Measurements from ENCODE around the gene PTTG1IP. TPM values are rescaled to one million over a fixed set of nuclear protein-coding genes. Genes with fewer than 3 reads are reported as not detected.

Gene PTTG1IP
- total RNA-seq, 6 donors from 2014 or later, result 150 to 316 (median 247) TPM

GRCh38 chr21:44810779-44811178 is 62.7 kb downstream of the PTTG1IP start:
- peaks cover 0 to 9% (median 4%) of the 10 kb centered on the region in 4 donors for H3K4me1 ChIP-seq
- ATAC-seq (ENCODE audit: low FRiP score in 2 of 2) (no peak), DNase-seq (no peak)
- 82 to 91% methylated on average over 6 of the region's 6 CpGs for WGBS, 2 donors
- H3K9me3 ChIP-seq, result no peaks in the 10 kb centered on the region
- no peak overlapping the region for H3K4me3 ChIP-seq
- H3K27me3 ChIP-seq, result no peaks in the 10 kb centered on the region
- H3K36me3 ChIP-seq, result peaks cover 13 to 68% (median 54%) of the 10 kb centered on the region in 4 donors
- H3K27ac ChIP-seq, result no peak overlapping the region
- no peak for TF ChIP-seq POLR2AphosphoS5 (IDR thresholded peaks at IDR 0.05)
- no peak for TF ChIP-seq POLR2A (IDR thresholded peaks at IDR 0.05)
- TF ChIP-seq CTCF (IDR thresholded peaks at IDR 0.05), result no peak
- TF ChIP-seq EP300 (IDR thresholded peaks at IDR 0.05), result no peak

- Histone ChIP-seq H3K4me3 (no peak overlapping the region), H3K4me1 (peaks cover 9 to 13% (median 11%) of the 10 kb centered on the region in 4 donors), H3K27ac (no peak overlapping the region), H3K9me3 (no peaks in the 10 kb centered on the region), H3K27me3 (no peaks in the 10 kb centered on the region), H3K36me3 (peaks cover 13 to 70% (median 53%) of the 10 kb centered on the region in 4 donors)
- TF ChIP-seq EP300 (IDR thresholded peaks at IDR 0.05), result no peak
- TF ChIP-seq CTCF (IDR thresholded peaks at IDR 0.05), result no peak
- TF ChIP-seq POLR2AphosphoS5 (IDR thresholded peaks at IDR 0.05), result no peak
- TF ChIP-seq POLR2A (IDR thresholded peaks at IDR 0.05), result no peak
- ATAC-seq (ENCODE audit: low FRiP score in 2 of 2) (no peak), DNase-seq (no peak)
- WGBS, 2 donors, result 85 to 91% methylated on average over 4 of the region's 4 CpGs
Observed at GRCh38 chr21:44805859-44806258, 67.6 kb downstream of the PTTG1IP start.

GRCh38 chr21:44805226-44805625 is 68.3 kb downstream of the PTTG1IP start:
- Histone ChIP-seq H3K27me3 (no peaks in the 10 kb centered on the region), H3K27ac (no peak overlapping the region), H3K4me1 (peaks cover 15 to 19% (median 17%) of the 10 kb centered on the region in 4 donors), H3K4me3 (no peak overlapping the region), H3K9me3 (no peaks in the 10 kb centered on the region), H3K36me3 (peaks cover 11 to 63% (median 48%) of the 10 kb centered on the region in 4 donors)
- TF ChIP-seq CTCF (IDR thresholded peaks at IDR 0.05), result no peak
- no peak for TF ChIP-seq POLR2A (IDR thresholded peaks at IDR 0.05)
- TF ChIP-seq EP300 (IDR thresholded peaks at IDR 0.05), result no peak
- no peak for TF ChIP-seq POLR2AphosphoS5 (IDR thresholded peaks at IDR 0.05)
- WGBS, 2 donors, result 76 to 79% methylated on average over 4 of the region's 4 CpGs
- ATAC-seq (ENCODE audit: low FRiP score in 2 of 2) (no peak), DNase-seq (no peak)

- no peaks in the 10 kb centered on the region for H3K9me3 ChIP-seq
- no peak overlapping the region for H3K4me3 ChIP-seq
- TF ChIP-seq EP300 (IDR thresholded peaks at IDR 0.05) (no peak), CTCF (IDR thresholded peaks at IDR 0.05) (no peak), POLR2A (IDR thresholded peaks at IDR 0.05) (no peak), POLR2AphosphoS5 (IDR thresholded peaks at IDR 0.05) (no peak)
- ATAC-seq (ENCODE audit: low FRiP score in 2 of 2) (no peak), DNase-seq (no peak)
- H3K27me3 ChIP-seq, result no peaks in the 10 kb centered on the region
- peaks cover 20 to 24% (median 22%) of the 10 kb centered on the region in 4 donors for H3K4me1 ChIP-seq
- H3K27ac ChIP-seq, result no peak overlapping the region
- 77 to 89% methylated on average over 6 of the region's 6 CpGs for WGBS, 2 donors
- peaks cover 7 to 59% (median 44%) of the 10 kb centered on the region in 4 donors for H3K36me3 ChIP-seq
Observed at GRCh38 chr21:44804762-44805161, 68.7 kb downstream of the PTTG1IP start.

- 61 to 74% methylated on average over 3 of the region's 3 CpGs for WGBS, 2 donors
- Histone ChIP-seq H3K4me1 (peaks cover 26 to 34% (median 29%) of the 10 kb centered on the region in 4 donors), H3K4me3 (no peak overlapping the region), H3K27ac (no peak overlapping the region), H3K9me3 (no peaks in the 10 kb centered on the region), H3K36me3 (peaks cover 3 to 48% (median 38%) of the 10 kb centered on the region in 4 donors), H3K27me3 (no peaks in the 10 kb centered on the region)
- DNase-seq (no peak), ATAC-seq (ENCODE audit: low FRiP score in 2 of 2) (no peak)
- TF ChIP-seq EP300 (IDR thresholded peaks at IDR 0.05), result no peak
- no peak for TF ChIP-seq POLR2AphosphoS5 (IDR thresholded peaks at IDR 0.05)
- no peak for TF ChIP-seq POLR2A (IDR thresholded peaks at IDR 0.05)
- TF ChIP-seq CTCF (IDR thresholded peaks at IDR 0.05), result no peak
Observed at GRCh38 chr21:44803651-44804050, 69.8 kb downstream of the PTTG1IP start.

Measured in upper lobe of left lung (tissue), 6 donors.